OCI-LY3 (cell line): ENCODE data around the gene MYH9.
"Not testable (repeated sequence)": the region's sequence is repeated elsewhere in the genome, so short reads cannot be mapped to it uniquely, and the experiment has no call there.

ENCODE experiments used
- H2AFZ ChIP-seq: fragments of 200-600, 300-600 bp; shearing (Covaris generic); 2 replicates; pipeline ENCODE4 v1.6.0; 2014; ENCODE audit warnings: antibody characterized with exemption, low read depth, low read length
- H3K27ac ChIP-seq: fragments of 200-600, 300-600 bp; sonication (generic); 2 replicates; pipeline ENCODE4 v1.5.1; 2014; ENCODE audit warnings: mild to moderate bottlenecking, low read length, moderate library complexity, mixed read lengths
- H3K27me3 ChIP-seq: fragments of 200-600, 300-600 bp; sonication (generic); 2 replicates; pipeline ENCODE4 v1.6.1; 2014; ENCODE audit warnings: low read depth, low read length, mixed read lengths
- H3K36me3 ChIP-seq: fragments of 200-600, 300-600 bp; sonication (generic); replicated peaks from 2 replicates; pipeline ENCODE3; 2014; ENCODE audit warnings: low read depth, low read length, mixed read lengths
- H3K4me1 ChIP-seq: fragments of 300-600, 200-600 bp; sonication (generic); 2 replicates; pipeline ENCODE4 v1.6.1; 2014; ENCODE audit warnings: low read length, mixed read lengths
- H3K4me2 ChIP-seq: fragments of 200-600, 300-600 bp; sonication (generic); 2 replicates; pipeline ENCODE4 v1.6.1; 2014; ENCODE audit warnings: low read length, mixed read lengths
- H3K4me3 ChIP-seq: fragments of 300-600, 200-600 bp; sonication (generic); 2 replicates; pipeline ENCODE4 v1.5.1; 2014; ENCODE audit warnings: antibody characterized with exemption, mild to moderate bottlenecking, low read length, moderate library complexity
- H3K79me2 ChIP-seq: fragments of 300-600, 200-600 bp; shearing (Covaris generic); 2 replicates; pipeline ENCODE4 v1.6.1; 2014; ENCODE audit warnings: mild to moderate bottlenecking, low read length, mixed read lengths
- H3K9ac ChIP-seq: fragments of 300-600, 200-600 bp; shearing (Covaris generic); 2 replicates; pipeline ENCODE4 v1.6.0; 2014; ENCODE audit warnings: mild to moderate bottlenecking, low read length, moderate library complexity
- H3K9me3 ChIP-seq: fragments of 200-600, 300-600 bp; shearing (Covaris generic); 2 replicates; pipeline ENCODE4 v1.6.1; 2014; ENCODE audit warnings: low read length, mixed read lengths; ENCODE audit not compliant: insufficient read depth
- H4K20me1 ChIP-seq: fragments of 200-600, 300-600 bp; sonication (generic); 2 replicates; pipeline ENCODE4 v1.6.1; 2016; ENCODE audit warnings: low read length, mixed read lengths; ENCODE audit not compliant: insufficient read depth
- EZH2phosphoT487 ChIP-seq: fragments of 200-600 bp; shearing (Covaris generic); IDR thresholded peaks from 2 replicates; pipeline ENCODE4 v1.6.1; 2018; ENCODE audit warnings: antibody characterized with exemption, mixed run types, low read depth
- TF ChIP-seq, protein P1 (sequence below): fragments of 200-600, 300-600 bp; sonication (generic); IDR thresholded peaks from 2 replicates; pipeline ENCODE4 v1.5.1; 2014; ENCODE audit warnings: antibody characterized with exemption, low read length, low read depth

Gene MYH9

DNA sequence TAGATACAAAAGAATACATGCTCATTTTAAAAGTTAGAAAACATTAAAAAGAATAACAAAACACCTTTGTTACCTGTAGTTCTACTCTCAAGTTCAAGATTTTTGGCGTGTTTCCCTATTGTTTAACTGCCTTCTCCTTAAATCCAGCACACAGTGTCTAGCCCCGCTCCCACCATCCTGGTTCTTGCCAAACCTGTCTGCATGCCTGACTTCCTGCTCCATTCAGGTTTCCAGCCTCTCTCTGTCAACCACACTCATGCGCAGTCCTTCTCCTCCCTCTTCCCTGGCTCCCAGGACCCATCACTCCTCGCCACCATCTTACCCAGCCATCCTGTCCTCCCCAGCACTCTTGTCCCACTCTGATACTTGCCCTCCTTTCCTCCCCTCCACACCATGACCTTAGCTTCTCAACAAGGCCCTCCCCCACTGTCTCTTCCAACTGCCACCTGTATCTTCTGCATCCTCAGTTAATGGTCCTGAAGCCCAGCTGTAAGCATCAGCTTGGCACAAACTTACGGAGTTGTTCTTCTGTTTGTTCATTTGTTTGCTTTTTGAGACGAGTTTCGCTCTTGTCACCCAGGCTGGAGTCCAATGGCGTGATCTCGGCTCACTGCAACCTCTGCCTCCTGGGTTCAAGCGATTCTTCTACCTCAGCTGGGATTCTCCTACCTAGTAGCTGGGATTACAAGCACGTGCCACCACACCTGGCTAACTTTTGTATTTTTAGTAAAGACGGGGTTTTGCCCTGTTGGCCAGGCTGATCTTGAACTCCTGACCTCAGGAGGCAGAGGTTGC lies 7.5 kb upstream of the MYH9 start:
- Histone ChIP-seq H2AFZ (no peak overlapping the region), H3K9ac (no peak overlapping the region), H3K27me3 (no peaks in the 10 kb centered on the region), H3K4me2 (no peak overlapping the region), H3K27ac (no peak overlapping the region), H3K9me3 (no peaks in the 10 kb centered on the region), H3K36me3 (no peaks in the 10 kb centered on the region), H4K20me1 (no peaks in the 10 kb centered on the region), H3K79me2 (no peaks in the 10 kb centered on the region), H3K4me1 (no peaks in the 10 kb centered on the region), H3K4me3 (no peak overlapping the region)
- TF ChIP-seq EZH2phosphoT487 = no peak

DNA sequence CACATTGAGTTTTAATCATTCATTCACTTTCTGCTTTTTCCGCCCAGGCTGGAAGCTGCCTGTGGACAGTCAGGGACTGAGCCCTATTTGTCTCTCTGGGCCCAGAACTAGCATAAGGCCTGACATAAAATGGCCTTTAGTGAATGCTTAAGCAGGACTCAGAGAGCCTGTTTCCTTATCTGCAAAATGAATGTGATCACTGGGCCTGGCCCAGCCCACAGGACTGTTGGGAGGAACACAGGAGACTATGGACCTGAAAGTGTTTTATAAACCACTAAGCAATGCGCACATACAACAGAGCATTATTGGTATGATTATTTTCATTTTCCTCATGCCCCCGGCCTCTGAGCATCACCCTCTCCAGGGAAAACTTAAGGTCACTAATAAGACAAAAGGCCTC lies 3.9 kb upstream of the MYH9 start:
- Histone ChIP-seq H3K27me3 (no peaks in the 10 kb centered on the region), H3K36me3 (peaks cover 2% of the 10 kb centered on the region), H3K27ac (no peak overlapping the region), H3K79me2 (peaks cover 12% of the 10 kb centered on the region), H3K4me1 (peaks cover 5% of the 10 kb centered on the region; the same call in 1 of the 2 replicates), H4K20me1 (no peaks in the 10 kb centered on the region), H3K4me2 (no peak overlapping the region), H2AFZ (no peak overlapping the region), H3K9ac (no peak overlapping the region), H3K9me3 (no peaks in the 10 kb centered on the region), H3K4me3 (no peak overlapping the region)
- TF ChIP-seq EZH2phosphoT487 = no peak
- TF ChIP-seq, protein P1, sequence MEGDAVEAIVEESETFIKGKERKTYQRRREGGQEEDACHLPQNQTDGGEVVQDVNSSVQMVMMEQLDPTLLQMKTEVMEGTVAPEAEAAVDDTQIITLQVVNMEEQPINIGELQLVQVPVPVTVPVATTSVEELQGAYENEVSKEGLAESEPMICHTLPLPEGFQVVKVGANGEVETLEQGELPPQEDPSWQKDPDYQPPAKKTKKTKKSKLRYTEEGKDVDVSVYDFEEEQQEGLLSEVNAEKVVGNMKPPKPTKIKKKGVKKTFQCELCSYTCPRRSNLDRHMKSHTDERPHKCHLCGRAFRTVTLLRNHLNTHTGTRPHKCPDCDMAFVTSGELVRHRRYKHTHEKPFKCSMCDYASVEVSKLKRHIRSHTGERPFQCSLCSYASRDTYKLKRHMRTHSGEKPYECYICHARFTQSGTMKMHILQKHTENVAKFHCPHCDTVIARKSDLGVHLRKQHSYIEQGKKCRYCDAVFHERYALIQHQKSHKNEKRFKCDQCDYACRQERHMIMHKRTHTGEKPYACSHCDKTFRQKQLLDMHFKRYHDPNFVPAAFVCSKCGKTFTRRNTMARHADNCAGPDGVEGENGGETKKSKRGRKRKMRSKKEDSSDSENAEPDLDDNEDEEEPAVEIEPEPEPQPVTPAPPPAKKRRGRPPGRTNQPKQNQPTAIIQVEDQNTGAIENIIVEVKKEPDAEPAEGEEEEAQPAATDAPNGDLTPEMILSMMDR = no peak

DNA sequence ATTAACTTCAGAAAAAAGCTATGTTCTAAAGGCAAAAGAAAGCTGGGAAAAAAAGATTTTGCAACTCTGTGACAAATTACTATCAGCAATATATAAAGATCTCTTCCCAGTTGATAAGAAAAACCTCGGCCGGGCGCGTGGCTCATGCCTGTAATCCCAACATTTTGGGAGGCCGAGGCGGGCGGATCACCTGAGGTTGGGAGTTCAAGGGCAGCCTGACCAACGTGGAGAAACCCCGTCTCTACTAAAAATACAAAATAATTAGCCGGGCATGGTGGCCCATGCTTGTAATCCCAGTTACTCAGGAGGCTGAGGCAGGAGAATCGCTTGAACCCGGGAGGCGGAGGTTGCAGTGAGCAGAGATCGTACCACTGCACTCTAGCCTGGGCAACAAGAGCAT lies 1.4 kb upstream of the MYH9 start:
- not testable (repeated sequence) for H3K27me3 ChIP-seq, H2AFZ ChIP-seq, H3K27ac ChIP-seq, H3K9me3 ChIP-seq
- peaks cover 16% of the 10 kb centered on the region for H4K20me1 ChIP-seq
- peak overlapping the region; percentile 79 for H3K4me2 ChIP-seq
- H3K9ac ChIP-seq = 0 out of 2 replicates have a peak overlapping the region, but pooled peaks have one; percentile 69
- H3K79me2 ChIP-seq = peaks cover 37% of the 10 kb centered on the region
- peaks cover 24% of the 10 kb centered on the region for H3K4me1 ChIP-seq
- H3K4me3 ChIP-seq = peak overlapping the region; percentile 72; the same call in 1 of the 2 replicates
- H3K36me3 ChIP-seq = peaks cover 14% of the 10 kb centered on the region

DNA sequence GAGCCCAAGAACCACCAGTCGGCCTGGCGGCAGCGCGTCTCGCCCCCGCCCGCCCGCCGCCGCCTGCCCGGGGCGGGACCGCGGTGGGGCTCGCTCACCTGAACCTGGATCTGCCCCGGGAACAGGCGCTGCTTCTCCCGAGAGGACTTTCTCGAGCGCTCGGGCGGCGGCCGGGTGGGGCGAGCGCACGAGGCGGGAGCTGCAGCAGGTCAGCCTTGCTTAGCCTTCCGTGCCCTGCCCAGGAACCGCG lies 133 bp downstream of the MYH9 start:
- no peaks in the 10 kb centered on the region for H3K27me3 ChIP-seq
- no peak overlapping the region for H2AFZ ChIP-seq
- peaks cover 36% of the 10 kb centered on the region for H3K4me1 ChIP-seq
- H3K79me2 ChIP-seq = peaks cover 52% of the 10 kb centered on the region
- H3K9ac ChIP-seq = peak overlapping the region; percentile 94
- H3K36me3 ChIP-seq = peaks cover 22% of the 10 kb centered on the region
- TF ChIP-seq, protein P1 = no peak
- no peak for TF ChIP-seq EZH2phosphoT487
- H3K4me3 ChIP-seq = peak overlapping the region; percentile 86
- peak overlapping the region; percentile 93 for H3K4me2 ChIP-seq
- peak overlapping the region; percentile 96 for H3K27ac ChIP-seq
- peaks cover 28% of the 10 kb centered on the region for H4K20me1 ChIP-seq
- no peaks in the 10 kb centered on the region for H3K9me3 ChIP-seq

DNA sequence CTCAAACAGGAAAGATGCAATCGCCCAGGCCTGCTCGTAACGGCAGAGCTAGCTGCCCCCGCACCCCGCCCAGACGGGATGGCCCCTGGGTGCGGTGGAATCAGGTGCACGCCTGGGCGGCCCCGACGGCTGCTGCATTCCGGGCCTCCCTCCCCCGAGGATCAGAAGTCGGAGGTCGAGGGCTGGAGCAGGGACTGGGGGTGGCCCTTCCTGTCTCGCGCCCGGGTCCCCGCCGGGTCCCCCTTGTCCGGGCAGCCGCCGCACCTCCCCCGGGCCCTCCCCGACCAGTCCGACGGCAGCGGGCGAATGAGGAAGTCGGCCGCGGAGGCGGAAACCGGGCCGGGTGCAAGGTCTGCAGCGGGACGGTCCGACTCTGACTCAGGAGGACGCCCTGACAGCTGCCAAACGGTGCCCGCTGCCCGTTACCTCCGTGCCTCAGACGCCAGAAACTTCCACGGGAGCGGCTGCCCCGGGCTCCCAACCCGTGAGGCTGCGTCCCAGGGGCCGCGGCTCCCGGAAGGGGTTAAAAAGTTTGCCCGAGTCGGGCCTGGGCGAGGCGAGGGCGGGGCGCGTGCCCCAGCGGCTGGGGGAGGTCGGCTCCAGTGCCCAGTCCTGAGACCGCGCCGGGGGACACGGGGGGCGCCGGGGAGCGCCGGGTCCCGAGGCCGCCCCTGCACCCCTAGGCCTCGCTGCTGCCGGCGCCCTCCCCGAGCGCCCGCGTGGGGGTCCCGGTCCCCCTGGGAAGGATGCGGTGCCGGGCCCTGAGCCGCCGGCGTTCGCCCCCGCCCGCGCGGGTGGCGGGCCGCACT lies 663 bp downstream of the MYH9 start:
- Histone ChIP-seq H3K4me1 (peaks cover 36% of the 10 kb centered on the region), H2AFZ (no peak overlapping the region), H3K4me2 (peak overlapping the region; percentile 93), H3K79me2 (peaks cover 57% of the 10 kb centered on the region), H3K9me3 (no peaks in the 10 kb centered on the region), H4K20me1 (peaks cover 28% of the 10 kb centered on the region), H3K27me3 (no peaks in the 10 kb centered on the region), H3K27ac (peak overlapping the region; percentile 96), H3K36me3 (peaks cover 22% of the 10 kb centered on the region), H3K9ac (peak overlapping the region; percentile 94), H3K4me3 (peak overlapping the region; percentile 86)
- TF ChIP-seq, protein P1 = no peak
- TF ChIP-seq EZH2phosphoT487 = no peak
